HCT116 (cell line): ENCODE data around the gene PLAAT2.

Experiments used
- CTCF ChIP-seq, 3 experiments: fragments of 200-600 bp in 1 of 3; sonication (generic) in 1 of 3; IDR thresholded peaks in 2 of 3; conservative IDR thresholded peaks in 1 of 3; 2 replicates each; pipeline ENCODE4 v1.5.1; 2012 to 2017; ENCODE audit warnings: low read depth in 2 of 3, low read length in 2 of 3, antibody characterized with exemption in 1 of 3, borderline replicate concordance in 1 of 3, control low read depth in 1 of 3, mild to moderate bottlenecking in 1 of 3, mixed read lengths in 1 of 3, mixed run types in 1 of 3, moderate library complexity in 1 of 3; ENCODE audit not compliant: insufficient read depth in 1 of 3
- POLR2A ChIP-seq: IDR thresholded peaks from 2 replicates; pipeline ENCODE4 v1.7.0; 2011; ENCODE audit warnings: borderline replicate concordance; ENCODE audit not compliant: insufficient read depth, insufficient read length; ENCODE audit errors: extremely low read depth
- POLR2AphosphoS5 ChIP-seq: IDR thresholded peaks from 2 replicates; pipeline ENCODE4 v1.6.1; 2011; ENCODE audit warnings: mild to moderate bottlenecking, low read depth, low read length, moderate library complexity
- SRF ChIP-seq: IDR thresholded peaks from 2 replicates; pipeline ENCODE4 v1.6.1; 2012; ENCODE audit warnings: low read depth

GRCh38 chr11:63512816-63513215 lies 50.4 kb downstream of the PLAAT2 start:
- TF ChIP-seq CTCF (IDR thresholded peaks at IDR 0.05 in 2 of 3, conservative IDR thresholded peaks at IDR 0.05 in 1 of 3; ENCODE audit: borderline replicate concordance in 1 of 3, insufficient read depth in 1 of 3, low read depth in 2 of 3, low read length in 2 of 3) (no peak), SRF (no peak), POLR2A (no peak), POLR2AphosphoS5 (no peak)
